CD4-positive, alpha-beta T cell (primary cell): ENCODE results near the gene LRRC55. TPM values are rescaled to one million over a fixed set of nuclear protein-coding genes. Genes with fewer than 3 reads are reported as not detected.

Source experiments
- ATAC-seq: fragments of 200-7000 bp; cut with Tn5 transposase; one replicate; pipeline ENCODE4 v1.10.0; 2022; ENCODE audit warnings: mild to moderate bottlenecking; ENCODE audit not compliant: poor library complexity
- CTCF ChIA-PET: fragments of 350-600 bp; sonication (Branson Sonifier 250); formaldehyde crosslinking; loops from one replicate; lab custom pipeline; 2021; ENCODE audit warnings: antibody characterized with exemption, inconsistent platforms; lab: Charles Lee
- POLR2A ChIA-PET: fragments of 350-600 bp; sonication (Branson Sonifier 250); formaldehyde crosslinking; loops from one replicate; lab custom pipeline; 2021; ENCODE audit warnings: antibody characterized with exemption, inconsistent platforms; lab: Charles Lee
- DNase-seq, 14 experiments: peaks; one replicate each; pipeline ENCODE4 v3.0.0-alpha.2; 2013 to 2020; ENCODE audit warnings: mixed read lengths in 2 of 14
- H3K27ac ChIP-seq, 2 donors: one replicate each; pipeline versions ENCODE4 v1.5.1 to v1.7.0; 2013; ENCODE audit warnings: low read length in 2 of 2, low read depth in 1 of 2, mild to moderate bottlenecking in 1 of 2
- H3K27me3 ChIP-seq, 2 experiments: 1 replicate in 1 of 2; 2 replicates in 1 of 2; pipeline versions ENCODE4 v1.6.1 to v1.7.0; 2013; ENCODE audit warnings: low read length in 2 of 2, control low read depth in 1 of 2, mild to moderate bottlenecking in 1 of 2, moderate library complexity in 1 of 2; ENCODE audit not compliant: insufficient read depth in 2 of 2, control insufficient read depth in 1 of 2
- H3K36me3 ChIP-seq: one replicate; pipeline ENCODE4 v1.6.1; 2013; ENCODE audit warnings: low read length, control low read depth; ENCODE audit not compliant: insufficient read depth
- H3K4me1 ChIP-seq: one replicate; pipeline ENCODE4 v1.6.1; 2013; ENCODE audit warnings: low read length, control low read depth; ENCODE audit not compliant: insufficient read depth
- H3K4me3 ChIP-seq: one replicate; pipeline ENCODE4 v1.5.1; 2013; ENCODE audit warnings: mild to moderate bottlenecking, low read length, moderate library complexity
- H3K9me3 ChIP-seq, 2 experiments: 1 replicate in 1 of 2; 2 replicates in 1 of 2; pipeline versions ENCODE4 v1.6.1 to v1.7.0; 2013; ENCODE audit warnings: low read length in 2 of 2, mild to moderate bottlenecking in 2 of 2, control low read depth in 1 of 2, moderate library complexity in 1 of 2; ENCODE audit not compliant: control insufficient read depth in 1 of 2, insufficient read depth in 1 of 2
- H3K27ac Mint-ChIP-seq: one replicate; pipeline ENCODE4 v1.8.0; 2020; ENCODE audit warnings: mixed read lengths
- H3K27me3 Mint-ChIP-seq: one replicate; pipeline ENCODE4 v1.8.0; 2021; ENCODE audit warnings: mixed read lengths
- H3K36me3 Mint-ChIP-seq: one replicate; pipeline ENCODE4 v1.8.0; 2021; ENCODE audit warnings: low read depth, mixed read lengths
- H3K4me1 Mint-ChIP-seq: one replicate; pipeline ENCODE4 v1.8.0; 2021; ENCODE audit warnings: low read depth, mixed read lengths
- H3K4me3 Mint-ChIP-seq: one replicate; pipeline ENCODE4 v1.8.0; 2020; ENCODE audit warnings: mild to moderate bottlenecking, mixed read lengths
- H3K9me3 Mint-ChIP-seq: one replicate; pipeline ENCODE4 v1.8.0; 2020; ENCODE audit warnings: mixed read lengths
- CTCF ChIP-seq: fragments of 200-600 bp; IDR thresholded peaks from one replicate; pipeline ENCODE4 v1.8.0; 2022; ENCODE audit warnings: antibody characterized with exemption, mild to moderate bottlenecking
- intact Hi-C, 2 experiments: fragments of 100-400 bp; cut with DNase I in 1 of 2; cut with micrococcal nuclease in 1 of 2; formaldehyde crosslinking; loops; one replicate each; pipeline versions ENCODE4 v1.15.1 to v1.9.0; 2023 to 2025; cut with DNase I, micrococcal nuclease
- polyA plus RNA-seq, 2 donors: library from polyadenylated mRNA; unstranded; fragments of 120-200 nt; gene quantifications; one replicate each; pipeline ENCODE4 v1.2.1, GENCODE V29; 2013
- total RNA-seq, 174 experiments: library from RNA in 2 of 174; stranded (reverse) in 2 of 174; gene quantifications; one replicate each; pipeline ENCODE4 v1.2.3 and lab custom pipeline; 2021 to 2026

LRRC55 gene
- not detected for total RNA-seq
- polyA plus RNA-seq (2013, experiment 1 of 2), result not detected
- 0.01 TPM for polyA plus RNA-seq (2013, experiment 2 of 2)
- total RNA-seq (lab: John Stamatoyannopoulos, UW), result 0 to 0.05 (median 0) reads per million in 172 experiments

- no peaks in the 10 kb centered on the region for H3K36me3 Mint-ChIP-seq
- no peak within 1 kb of the TSS for H3K4me3 Mint-ChIP-seq
- H3K27me3 Mint-ChIP-seq, result peaks cover 50% of the 10 kb centered on the region
- no peaks in the 10 kb centered on the region for H3K4me1 Mint-ChIP-seq
- H3K27ac ChIP-seq, result no peak within 1 kb of the TSS
- ATAC-seq (no peak), DNase-seq (no peak)
- ChIA-PET CTCF (no interaction called here), POLR2A (no interaction called here)
- H3K4me1 ChIP-seq, result no peaks in the 10 kb centered on the region
- no peaks in the 10 kb centered on the region for H3K36me3 ChIP-seq
- H3K4me3 ChIP-seq, result no peak within 1 kb of the TSS
- peaks cover 17 to 31% of the 10 kb centered on the region in 2 experiments for H3K27me3 ChIP-seq
- intact Hi-C loops, result no loop called here
- no peak within 1 kb of the TSS for H3K27ac Mint-ChIP-seq
- H3K9me3 Mint-ChIP-seq, result no peaks in the 10 kb centered on the region
- TF ChIP-seq CTCF, result no peak
- peaks cover 7 to 24% of the 10 kb centered on the region in 2 experiments for H3K9me3 ChIP-seq
Measured at GRCh38 chr11:57181678-57182305, at the start of gene LRRC55. Gene LRRC55, plus strand, starts transcription at chr11:57181953. Its CDS starts 70 bp downstream, at chr11:57182023.

- H3K27me3 Mint-ChIP-seq, result peaks cover 24% of the 10 kb centered on the region
- H3K4me1 Mint-ChIP-seq, result no peaks in the 10 kb centered on the region
- H3K27ac ChIP-seq, result no peak overlapping the region
- no peak overlapping the region for H3K27ac Mint-ChIP-seq
- ChIA-PET POLR2A (interaction anchor here (0.7 kb wide), 1 partner anchor 804 kb away, joined by 3 read pairs; no protein-coding TSS in a partner anchor), CTCF (no interaction called here)
- no peak overlapping the region for H3K4me3 ChIP-seq
- H3K4me1 ChIP-seq, result no peaks in the 10 kb centered on the region
- H3K4me3 Mint-ChIP-seq, result no peak overlapping the region
- H3K9me3 ChIP-seq, result no peaks in the 10 kb centered on the region
- no peaks in the 10 kb centered on the region for H3K9me3 Mint-ChIP-seq
- DNase-seq, result no peak
- H3K36me3 Mint-ChIP-seq, result no peaks in the 10 kb centered on the region
- H3K36me3 ChIP-seq, result no peaks in the 10 kb centered on the region
- no peaks in the 10 kb centered on the region for H3K27me3 ChIP-seq
- no peak for TF ChIP-seq CTCF
- intact Hi-C loops, result no loop called here
- ATAC-seq, result no peak
Measured at GRCh38 chr11:57133366-57134038, 48.3 kb upstream of the LRRC55 start.

GRCh38 chr11:57134284-57134683, 47.5 kb upstream of the LRRC55 start:
- TF ChIP-seq CTCF, result no peak
- no peaks in the 10 kb centered on the region for H3K9me3 Mint-ChIP-seq
- H3K27ac ChIP-seq, result no peak overlapping the region
- DNase-seq (no peak), ATAC-seq (no peak)
- no peaks in the 10 kb centered on the region for H3K27me3 ChIP-seq
- no peaks in the 10 kb centered on the region for H3K4me1 ChIP-seq
- H3K27me3 Mint-ChIP-seq, result peaks cover 22% of the 10 kb centered on the region
- no peak overlapping the region for H3K4me3 ChIP-seq
- CTCF ChIA-PET, result interaction anchor here (1.0 kb wide), 1 partner anchor 16 kb away, joined by 3 read pairs; no protein-coding TSS in a partner anchor
- POLR2A ChIA-PET, result no interaction called here
- H3K4me1 Mint-ChIP-seq, result no peaks in the 10 kb centered on the region
- intact Hi-C loops, result no loop called here
- H3K27ac Mint-ChIP-seq, result no peak overlapping the region
- no peaks in the 10 kb centered on the region for H3K36me3 Mint-ChIP-seq
- no peak overlapping the region for H3K4me3 Mint-ChIP-seq
- no peaks in the 10 kb centered on the region for H3K36me3 ChIP-seq
- no peaks in the 10 kb centered on the region for H3K9me3 ChIP-seq
